ENCODE results near the gene MROH7.
"Not testable (repeated sequence)": the region's sequence is repeated elsewhere in the genome, so short reads cannot be mapped to it uniquely, and the experiment has no call there.

Gene MROH7

GRCh38 chr1:54611621-54612020, 30.0 kb upstream of the MROH7 start:
- no peak overlapping the region for H3K4me2 ChIP-seq (ENCODE audit: low read length)
- H3K4me3 ChIP-seq (ENCODE audit: low read length): no peak overlapping the region
- H3K4me1 ChIP-seq (ENCODE audit: control insufficient read depth, insufficient read depth, low read length): no peaks in the 10 kb centered on the region
- no peaks in the 10 kb centered on the region for H3K36me3 ChIP-seq (ENCODE audit: insufficient read depth, low read length)
- peaks cover 14% of the 10 kb centered on the region for H3K27me3 ChIP-seq (ENCODE audit: control insufficient read depth, insufficient read depth, low read length)
- no peak overlapping the region for H3K9ac ChIP-seq (ENCODE audit: low read depth, low read length)
- H3K9me3 ChIP-seq (replicated peaks; ENCODE audit: low read length): no peaks in the 10 kb centered on the region

- Histone ChIP-seq H3K4me3 (ENCODE audit: low read length) (no peak overlapping the region), H3K9me3 (replicated peaks; ENCODE audit: low read length) (no peaks in the 10 kb centered on the region), H3K4me1 (ENCODE audit: control insufficient read depth, insufficient read depth, low read length) (no peaks in the 10 kb centered on the region), H3K9ac (ENCODE audit: low read depth, low read length) (no peak overlapping the region), H3K4me2 (ENCODE audit: low read length) (no peak overlapping the region), H3K36me3 (ENCODE audit: insufficient read depth, low read length) (no peaks in the 10 kb centered on the region), H3K27me3 (ENCODE audit: control insufficient read depth, insufficient read depth, low read length) (peaks cover 23% of the 10 kb centered on the region)
Observed at GRCh38 chr1:54614024-54614423, 27.6 kb upstream of the MROH7 start.

- no peak overlapping the region for H3K4me2 ChIP-seq (ENCODE audit: low read length)
- H3K9ac ChIP-seq (ENCODE audit: low read depth, low read length): no peak overlapping the region
- no peaks in the 10 kb centered on the region for H3K4me1 ChIP-seq (ENCODE audit: control insufficient read depth, insufficient read depth, low read length)
- H3K27me3 ChIP-seq (ENCODE audit: control insufficient read depth, insufficient read depth, low read length): peaks cover 23% of the 10 kb centered on the region
- H3K9me3 ChIP-seq (replicated peaks; ENCODE audit: low read length): no peaks in the 10 kb centered on the region
- no peaks in the 10 kb centered on the region for H3K36me3 ChIP-seq (ENCODE audit: insufficient read depth, low read length)
- no peak overlapping the region for H3K4me3 ChIP-seq (ENCODE audit: low read length)
Observed at GRCh38 chr1:54614563-54614962, 27.0 kb upstream of the MROH7 start.

- Histone ChIP-seq H3K4me3 (ENCODE audit: low read length) (no peak overlapping the region), H3K4me1 (ENCODE audit: control insufficient read depth, insufficient read depth, low read length) (no peaks in the 10 kb centered on the region), H3K9me3 (replicated peaks; ENCODE audit: low read length) (no peaks in the 10 kb centered on the region), H3K27me3 (ENCODE audit: control insufficient read depth, insufficient read depth, low read length) (peaks cover 25% of the 10 kb centered on the region), H3K9ac (ENCODE audit: low read depth, low read length) (no peak overlapping the region), H3K36me3 (ENCODE audit: insufficient read depth, low read length) (no peaks in the 10 kb centered on the region), H3K4me2 (ENCODE audit: low read length) (no peak overlapping the region)
Observed at GRCh38 chr1:54615531-54616279, 25.9 kb upstream of the MROH7 start.

GRCh38 chr1:54619749-54620148, 21.8 kb upstream of the MROH7 start:
- H3K9me3 ChIP-seq (replicated peaks; ENCODE audit: low read length): no peaks in the 10 kb centered on the region
- H3K4me3 ChIP-seq (ENCODE audit: low read length): no peak overlapping the region
- H3K4me2 ChIP-seq (ENCODE audit: low read length): no peak overlapping the region
- H3K36me3 ChIP-seq (ENCODE audit: insufficient read depth, low read length): no peaks in the 10 kb centered on the region
- H3K4me1 ChIP-seq (ENCODE audit: control insufficient read depth, insufficient read depth, low read length): no peaks in the 10 kb centered on the region
- no peak overlapping the region for H3K9ac ChIP-seq (ENCODE audit: low read depth, low read length)
- peaks cover 30% of the 10 kb centered on the region for H3K27me3 ChIP-seq (ENCODE audit: control insufficient read depth, insufficient read depth, low read length)

GRCh38 chr1:54623216-54624007, 18.2 kb upstream of the MROH7 start, which contains the start of gene FAM151A:
Gene FAM151A, minus strand, starts transcription at chr1:54623525. Its CDS starts 130 bp downstream, at chr1:54623395.
- no peaks in the 10 kb centered on the region for H3K9me3 ChIP-seq (replicated peaks; ENCODE audit: low read length)
- no peak within 1 kb of the TSS for H3K4me2 ChIP-seq (ENCODE audit: low read length)
- peaks cover 13% of the 10 kb centered on the region for H3K27me3 ChIP-seq (ENCODE audit: control insufficient read depth, insufficient read depth, low read length)
- H3K9ac ChIP-seq (ENCODE audit: low read depth, low read length): no peak within 1 kb of the TSS
- H3K4me1 ChIP-seq (ENCODE audit: control insufficient read depth, insufficient read depth, low read length): no peaks in the 10 kb centered on the region
- H3K36me3 ChIP-seq (ENCODE audit: insufficient read depth, low read length): no peaks in the 10 kb centered on the region
- no peak within 1 kb of the TSS for H3K4me3 ChIP-seq (ENCODE audit: low read length)

- H3K9ac ChIP-seq (ENCODE audit: low read depth, low read length): no peak overlapping the region
- no peak overlapping the region for H3K4me3 ChIP-seq (ENCODE audit: low read length)
- peaks cover 11% of the 10 kb centered on the region for H3K27me3 ChIP-seq (ENCODE audit: control insufficient read depth, insufficient read depth, low read length)
- no peaks in the 10 kb centered on the region for H3K4me1 ChIP-seq (ENCODE audit: control insufficient read depth, insufficient read depth, low read length)
- no peaks in the 10 kb centered on the region for H3K36me3 ChIP-seq (ENCODE audit: insufficient read depth, low read length)
- no peaks in the 10 kb centered on the region for H3K9me3 ChIP-seq (replicated peaks; ENCODE audit: low read length)
- no peak overlapping the region for H3K4me2 ChIP-seq (ENCODE audit: low read length)
Observed at GRCh38 chr1:54624466-54625464, 16.8 kb upstream of the MROH7 start.

GRCh38 chr1:54627196-54627595, 14.4 kb upstream of the MROH7 start:
- peaks cover 13% of the 10 kb centered on the region for H3K27me3 ChIP-seq (ENCODE audit: control insufficient read depth, insufficient read depth, low read length)
- H3K4me2 ChIP-seq (ENCODE audit: low read length): no peak overlapping the region
- H3K9ac ChIP-seq (ENCODE audit: low read depth, low read length): no peak overlapping the region
- no peaks in the 10 kb centered on the region for H3K9me3 ChIP-seq (replicated peaks; ENCODE audit: low read length)
- no peaks in the 10 kb centered on the region for H3K36me3 ChIP-seq (ENCODE audit: insufficient read depth, low read length)
- no peaks in the 10 kb centered on the region for H3K4me1 ChIP-seq (ENCODE audit: control insufficient read depth, insufficient read depth, low read length)
- H3K4me3 ChIP-seq (ENCODE audit: low read length): no peak overlapping the region

- not testable (repeated sequence) for H3K36me3 ChIP-seq (ENCODE audit: insufficient read depth, low read length); H3K4me1 ChIP-seq (ENCODE audit: control insufficient read depth, insufficient read depth, low read length); H3K4me3 ChIP-seq (ENCODE audit: low read length); H3K4me2 ChIP-seq (ENCODE audit: low read length); H3K9ac ChIP-seq (ENCODE audit: low read depth, low read length); H3K9me3 ChIP-seq (replicated peaks; ENCODE audit: low read length); H3K27me3 ChIP-seq (ENCODE audit: control insufficient read depth, insufficient read depth, low read length)
Observed at GRCh38 chr1:54635804-54636203, 5.8 kb upstream of the MROH7 start.

- not testable (repeated sequence) for H3K36me3 ChIP-seq (ENCODE audit: insufficient read depth, low read length); H3K4me1 ChIP-seq (ENCODE audit: control insufficient read depth, insufficient read depth, low read length)
Observed at GRCh38 chr1:54636461-54637446, 4.8 kb upstream of the MROH7 start.

More at GRCh38 chr1:54636461-54637446, 4.8 kb upstream of the MROH7 start:
- not testable (repeated sequence) for H3K9me3 ChIP-seq (replicated peaks; ENCODE audit: low read length); H3K4me2 ChIP-seq (ENCODE audit: low read length); H3K4me3 ChIP-seq (ENCODE audit: low read length); H3K9ac ChIP-seq (ENCODE audit: low read depth, low read length); H3K27me3 ChIP-seq (ENCODE audit: control insufficient read depth, insufficient read depth, low read length)

All from skeletal muscle satellite cell (primary cell).